Measurements from ENCODE around the gene WWOX.

GRCh38 chr16:78415013-78415412, 315.6 kb downstream of the WWOX start:
- TF ChIP-seq ESRRA (IDR thresholded peaks at IDR 0.05; ENCODE audit: borderline replicate concordance, low read length) = no peak
- TF ChIP-seq CTCF (IDR thresholded peaks at IDR 0.05) = no peak
- no peak for TF ChIP-seq HDAC2 (IDR thresholded peaks at IDR 0.05)
- no peak for TF ChIP-seq USF2 (IDR thresholded peaks at IDR 0.05)
- no peak for TF ChIP-seq MAX (IDR thresholded peaks at IDR 0.05)
- no peak for TF ChIP-seq MAZ (IDR thresholded peaks at IDR 0.05; ENCODE audit: borderline replicate concordance, low read depth, low read length)
- no peak for TF ChIP-seq POLR2A (IDR thresholded peaks at IDR 0.05; ENCODE audit: low read length)
- TF ChIP-seq HMGXB4 (CRISPR knock-in tag; IDR thresholded peaks at IDR 0.05; ENCODE audit: borderline replicate concordance) = no peak
- TF ChIP-seq EP300 (IDR thresholded peaks at IDR 0.05) = no peak
- no peak for TF ChIP-seq NFE2L2 (conservative IDR thresholded peaks at IDR 0.05; ENCODE audit: low read length)
- TF ChIP-seq JUNB (IDR thresholded peaks at IDR 0.05) = no peak
